IMR-90 (cell line): ENCODE data around the gene EML1.

Experiments
- BHLHE40 ChIP-seq: fragments of 150-350 bp; IDR thresholded peaks from 2 replicates; pipeline ENCODE4 v1.6.1; 2016; ENCODE audit warnings: mild to moderate bottlenecking, low read depth, low read length
- CEBPB ChIP-seq: IDR thresholded peaks from 2 replicates; pipeline ENCODE4 v1.6.1; 2012; ENCODE audit warnings: low read depth, low read length, improper control_type of control experiment
- CHD1 ChIP-seq: IDR thresholded peaks from 2 replicates; pipeline ENCODE4 v1.6.1; 2012; ENCODE audit warnings: low read depth, low read length, improper control_type of control experiment
- CTCF ChIP-seq: conservative IDR thresholded peaks from 2 replicates; pipeline ENCODE4 v1.5.1; 2012; ENCODE audit warnings: mild to moderate bottlenecking, low read depth, low read length, improper control_type of control experiment
- ELK1 ChIP-seq: fragments of 150-350 bp; IDR thresholded peaks from 2 replicates; pipeline ENCODE4 v1.6.1; 2016; ENCODE audit warnings: low read depth, mild to moderate bottlenecking, low read length, moderate library complexity, borderline replicate concordance
- MAFK ChIP-seq: IDR thresholded peaks from 2 replicates; pipeline ENCODE4 v1.6.1; 2012; ENCODE audit warnings: low read depth, low read length, improper control_type of control experiment
- MXI1 ChIP-seq: IDR thresholded peaks from 2 replicates; pipeline ENCODE4 v1.6.1; 2012; ENCODE audit warnings: low read depth, mild to moderate bottlenecking, low read length, moderate library complexity, borderline replicate concordance
- NFE2L2 ChIP-seq: fragments of 150-350 bp; IDR thresholded peaks from 2 replicates; pipeline ENCODE4 v1.6.1; 2016; ENCODE audit warnings: low read depth, mild to moderate bottlenecking, low read length
- POLR2A ChIP-seq: IDR thresholded peaks from 2 replicates; pipeline ENCODE4 v1.6.1; 2012; ENCODE audit warnings: mild to moderate bottlenecking, low read depth, low read length
- RAD21 ChIP-seq: IDR thresholded peaks from 2 replicates; pipeline ENCODE4 v1.6.1; 2012; ENCODE audit warnings: low read length, improper control_type of control experiment
- RFX5 ChIP-seq: IDR thresholded peaks from 2 replicates; pipeline ENCODE4 v1.8.0; 2012; ENCODE audit warnings: low read depth, mild to moderate bottlenecking, low read length, moderate library complexity
- SMC3 ChIP-seq: fragments of 150-350 bp; IDR thresholded peaks from 2 replicates; pipeline ENCODE4 v1.6.1; 2016; ENCODE audit warnings: low read depth, mild to moderate bottlenecking, antibody characterized with exemption, low read length, moderate library complexity
- USF2 ChIP-seq: fragments of 150-350 bp; IDR thresholded peaks from 2 replicates; pipeline ENCODE4 v1.6.1; 2017; ENCODE audit warnings: mild to moderate bottlenecking, antibody characterized with exemption, low read length, low read depth

- TF ChIP-seq CTCF (no peak), MAFK (no peak), CEBPB (no peak), SMC3 (no peak), USF2 (no peak), BHLHE40 (no peak), POLR2A (no peak), NFE2L2 (no peak), MXI1 (no peak), ELK1 (no peak), RAD21 (no peak), RFX5 (no peak), CHD1 (no peak)
Observed at GRCh38 chr14:99908653-99909250, 115.5 kb downstream of the EML1 start.
